Loucy (cell line): ENCODE measurements around the gene ZNF277.

Experiments used
- H2AFZ ChIP-seq: fragments of 200-600 bp; sonication (generic); 2 replicates; pipeline ENCODE4 v1.6.0; 2016; ENCODE audit warnings: antibody characterized with exemption, mild to moderate bottlenecking, low read length, moderate library complexity
- H3F3A ChIP-seq: fragments of 200-600 bp; 2 replicates; pipeline ENCODE4 v1.6.0; 2016; ENCODE audit warnings: antibody characterized with exemption, low read depth, mild to moderate bottlenecking
- H3K27me3 ChIP-seq: fragments of 200-600 bp; sonication (generic); 2 replicates; pipeline ENCODE4 v1.6.1; 2014; ENCODE audit warnings: low read length, mild to moderate bottlenecking; ENCODE audit not compliant: insufficient read depth, poor library complexity, severe bottlenecking
- H3K36me3 ChIP-seq: fragments of 200-600 bp; sonication (generic); 2 replicates; pipeline ENCODE4 v1.6.1; 2016; ENCODE audit warnings: low read length; ENCODE audit not compliant: insufficient read depth
- H3K4me1 ChIP-seq: fragments of 200-600 bp; sonication (generic); 2 replicates; pipeline ENCODE4 v1.5.1; 2014; ENCODE audit warnings: low read length, mild to moderate bottlenecking; ENCODE audit not compliant: insufficient read depth, poor library complexity, severe bottlenecking
- H3K4me2 ChIP-seq: fragments of 200-600 bp; sonication (generic); 2 replicates; pipeline ENCODE4 v1.6.0; 2014; ENCODE audit warnings: antibody characterized with exemption, low read length, low read depth, mild to moderate bottlenecking; ENCODE audit not compliant: poor library complexity, severe bottlenecking
- H3K4me3 ChIP-seq: fragments of 200-600 bp; sonication (generic); 2 replicates; pipeline ENCODE4 v1.5.1; 2014; ENCODE audit warnings: low read length, mild to moderate bottlenecking, mixed read lengths; ENCODE audit not compliant: poor library complexity, severe bottlenecking
- H3K79me2 ChIP-seq: fragments of 200-600 bp; sonication (generic); 2 replicates; pipeline ENCODE4 v1.6.1; 2014; ENCODE audit warnings: low read length; ENCODE audit not compliant: insufficient read depth
- H3K9ac ChIP-seq: fragments of 200-600 bp; sonication (generic); 2 replicates; pipeline ENCODE4 v1.6.0; 2014; ENCODE audit warnings: mild to moderate bottlenecking, low read depth, low read length, moderate library complexity; ENCODE audit not compliant: poor library complexity, severe bottlenecking
- H3K9me2 ChIP-seq: fragments of 200-600 bp; sonication (generic); replicated peaks from 2 replicates; pipeline ENCODE4 v1.6.1; 2016; ENCODE audit warnings: low read depth, low read length, mixed read lengths
- H3K9me3 ChIP-seq: fragments of 200-600 bp; sonication (generic); 2 replicates; pipeline ENCODE4 v1.6.1; 2014; ENCODE audit warnings: mild to moderate bottlenecking, antibody characterized with exemption, low read length, low read depth; ENCODE audit not compliant: insufficient read depth
- H4K20me1 ChIP-seq: fragments of 200-600 bp; sonication (generic); 2 replicates; pipeline ENCODE4 v1.6.0; 2014; ENCODE audit warnings: antibody characterized with exemption, low read length, mild to moderate bottlenecking; ENCODE audit not compliant: insufficient read depth, poor library complexity, severe bottlenecking
- EZH2phosphoT487 ChIP-seq: fragments of 200-600 bp; IDR thresholded peaks from 2 replicates; pipeline ENCODE4 v1.6.1; 2018; ENCODE audit warnings: antibody characterized with exemption, mild to moderate bottlenecking, moderate library complexity, borderline replicate concordance
- TF ChIP-seq, protein P1 (sequence below): fragments of 200-600 bp; sonication (generic); conservative IDR thresholded peaks from 2 replicates; pipeline ENCODE4 v1.5.1; 2014; ENCODE audit warnings: mild to moderate bottlenecking, antibody characterized with exemption, low read length

ZNF277 gene

DNA sequence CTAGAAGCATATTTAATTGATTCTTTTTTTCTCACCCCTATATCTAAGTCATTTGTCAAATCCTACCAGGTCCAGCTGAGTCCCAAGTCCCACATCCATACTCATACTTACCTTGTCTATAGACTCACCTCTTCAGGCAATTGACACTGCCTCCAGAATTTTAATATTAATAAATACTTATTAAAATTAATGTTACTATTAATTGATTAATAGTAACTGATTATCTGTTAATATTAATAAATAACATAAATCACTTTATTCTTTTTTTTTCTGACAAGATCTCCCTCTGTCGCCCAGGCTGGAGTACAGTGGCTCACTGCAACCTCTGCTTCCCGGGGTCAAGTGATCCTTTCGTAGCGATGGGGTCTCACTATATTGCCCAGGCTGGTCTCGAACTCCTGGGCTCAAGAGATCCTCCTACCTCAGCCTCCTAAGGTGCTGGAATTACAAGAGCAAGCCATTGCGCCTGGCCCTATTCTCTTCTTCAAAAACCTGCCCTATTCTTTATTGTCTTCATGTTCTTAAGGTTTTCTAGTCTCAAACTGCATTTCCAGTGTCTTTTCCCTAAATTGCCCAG lies 94.4 kb downstream of the ZNF277 start:
- Histone ChIP-seq H3K9me3 (no peaks in the 10 kb centered on the region), H2AFZ (no peak overlapping the region), H3K4me3 (no peak overlapping the region), H3K4me1 (peaks cover 9% of the 10 kb centered on the region), H3K79me2 (no peaks in the 10 kb centered on the region), H4K20me1 (no peaks in the 10 kb centered on the region), H3K27me3 (no peaks in the 10 kb centered on the region), H3K9ac (no peak overlapping the region), H3K36me3 (peaks cover 9% of the 10 kb centered on the region; the same call in 1 of the 2 replicates), H3K4me2 (no peak overlapping the region), H3K9me2 (no peaks in the 10 kb centered on the region), H3F3A (no peaks in the 10 kb centered on the region)
- TF ChIP-seq, protein P1, sequence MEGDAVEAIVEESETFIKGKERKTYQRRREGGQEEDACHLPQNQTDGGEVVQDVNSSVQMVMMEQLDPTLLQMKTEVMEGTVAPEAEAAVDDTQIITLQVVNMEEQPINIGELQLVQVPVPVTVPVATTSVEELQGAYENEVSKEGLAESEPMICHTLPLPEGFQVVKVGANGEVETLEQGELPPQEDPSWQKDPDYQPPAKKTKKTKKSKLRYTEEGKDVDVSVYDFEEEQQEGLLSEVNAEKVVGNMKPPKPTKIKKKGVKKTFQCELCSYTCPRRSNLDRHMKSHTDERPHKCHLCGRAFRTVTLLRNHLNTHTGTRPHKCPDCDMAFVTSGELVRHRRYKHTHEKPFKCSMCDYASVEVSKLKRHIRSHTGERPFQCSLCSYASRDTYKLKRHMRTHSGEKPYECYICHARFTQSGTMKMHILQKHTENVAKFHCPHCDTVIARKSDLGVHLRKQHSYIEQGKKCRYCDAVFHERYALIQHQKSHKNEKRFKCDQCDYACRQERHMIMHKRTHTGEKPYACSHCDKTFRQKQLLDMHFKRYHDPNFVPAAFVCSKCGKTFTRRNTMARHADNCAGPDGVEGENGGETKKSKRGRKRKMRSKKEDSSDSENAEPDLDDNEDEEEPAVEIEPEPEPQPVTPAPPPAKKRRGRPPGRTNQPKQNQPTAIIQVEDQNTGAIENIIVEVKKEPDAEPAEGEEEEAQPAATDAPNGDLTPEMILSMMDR: no peak
- no peak for TF ChIP-seq EZH2phosphoT487

DNA sequence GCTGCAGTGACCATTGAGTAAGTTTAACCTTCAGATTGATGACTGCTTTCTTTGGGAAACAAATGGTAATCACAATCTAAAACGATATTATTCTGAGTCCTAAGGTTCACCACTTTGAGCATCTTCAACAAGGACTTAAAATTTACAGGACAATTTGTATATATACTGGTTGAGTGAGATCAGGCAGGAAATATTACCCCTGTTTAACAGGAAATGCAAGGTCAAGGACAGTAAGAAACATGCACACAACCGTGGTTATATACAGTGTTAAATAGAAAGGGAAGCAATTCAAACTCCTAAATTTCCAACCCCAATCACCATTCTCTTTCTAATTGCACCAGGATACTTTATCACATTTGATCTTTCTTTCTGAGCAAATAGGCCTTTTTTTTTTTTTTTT lies 96.1 kb downstream of the ZNF277 start:
- peak overlapping the region; percentile 65 for H3K4me2 ChIP-seq
- H3K9ac ChIP-seq: peak overlapping the region; percentile 16
- 0 out of 2 replicates have a peak overlapping the region, but pooled peaks have one; percentile 3 for H2AFZ ChIP-seq

DNA sequence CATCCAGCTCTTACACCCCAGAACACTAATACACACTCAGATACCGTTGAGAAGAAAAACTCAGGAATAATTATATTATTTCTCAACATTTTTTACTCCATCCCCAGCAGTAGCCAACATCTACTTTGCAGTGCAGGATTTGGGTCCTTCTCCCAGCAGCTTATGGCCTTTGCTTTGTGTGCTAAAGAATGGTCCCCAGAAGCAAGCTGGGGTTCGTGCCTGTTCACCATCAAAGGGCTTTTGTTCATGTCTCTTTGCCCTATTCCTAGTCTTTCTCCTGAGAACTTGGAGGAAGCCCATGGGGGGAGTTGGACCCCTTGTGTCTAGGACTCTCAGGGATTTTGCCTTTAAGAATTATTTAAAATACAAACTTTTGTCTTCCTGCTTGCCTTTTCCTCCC lies 100.4 kb downstream of the ZNF277 start:
- Histone ChIP-seq H3K27me3 (no peaks in the 10 kb centered on the region), H3K4me2 (no peak overlapping the region), H3K36me3 (peaks cover 20% of the 10 kb centered on the region; the same call in 1 of the 2 replicates), H3F3A (no peaks in the 10 kb centered on the region), H3K4me1 (peaks cover 9% of the 10 kb centered on the region), H3K9ac (no peak overlapping the region), H3K9me3 (peaks cover 6% of the 10 kb centered on the region; the same call in 1 of the 2 replicates), H3K9me2 (no peaks in the 10 kb centered on the region), H2AFZ (no peak overlapping the region), H3K4me3 (no peak overlapping the region), H4K20me1 (no peaks in the 10 kb centered on the region), H3K79me2 (no peaks in the 10 kb centered on the region)
- TF ChIP-seq EZH2phosphoT487: no peak
- TF ChIP-seq, protein P1: no peak

More for the DNA sequence above, 96.1 kb downstream of the ZNF277 start:
- H3K27me3 ChIP-seq: no peaks in the 10 kb centered on the region
- no peaks in the 10 kb centered on the region for H3K9me3 ChIP-seq
- H3K79me2 ChIP-seq: no peaks in the 10 kb centered on the region
- H3K9me2 ChIP-seq: no peaks in the 10 kb centered on the region
- H3K36me3 ChIP-seq: peaks cover 3% of the 10 kb centered on the region; the same call in 1 of the 2 replicates
- H3K4me1 ChIP-seq: peaks cover 9% of the 10 kb centered on the region
- H3K4me3 ChIP-seq: peak overlapping the region; percentile 31
- H3F3A ChIP-seq: no peaks in the 10 kb centered on the region
- H4K20me1 ChIP-seq: no peaks in the 10 kb centered on the region
- no peak for TF ChIP-seq EZH2phosphoT487
- TF ChIP-seq, protein P1: no peak
